ENCODE measurements around the gene NEDD4.
"Not testable (repeated sequence)": the region's sequence is repeated elsewhere in the genome, so short reads cannot be mapped to it uniquely, and the experiment has no call there.

The NEDD4 gene

DNA sequence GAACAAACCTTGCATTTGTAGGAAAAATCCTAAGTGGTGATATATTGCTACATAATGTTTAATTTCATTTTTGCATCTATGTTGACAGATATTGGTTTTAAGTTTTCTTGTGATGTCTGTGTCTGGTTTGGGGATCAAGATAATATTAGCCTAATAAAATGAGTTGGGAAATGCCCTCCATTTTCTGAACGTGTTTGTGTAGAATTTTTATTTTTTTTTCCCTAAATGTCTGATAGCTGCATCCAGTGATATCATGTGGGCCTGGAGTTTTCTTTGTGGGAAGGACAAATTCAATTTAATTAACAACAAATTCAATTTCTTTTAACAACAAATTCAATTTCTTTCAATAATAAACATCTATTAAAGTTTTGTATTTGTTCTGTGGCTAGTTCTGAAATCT is 35.1 kb downstream of the NEDD4 start:
- no peak for DNase-seq (ENCODE audit: low read depth in 2 of 2)

DNA sequence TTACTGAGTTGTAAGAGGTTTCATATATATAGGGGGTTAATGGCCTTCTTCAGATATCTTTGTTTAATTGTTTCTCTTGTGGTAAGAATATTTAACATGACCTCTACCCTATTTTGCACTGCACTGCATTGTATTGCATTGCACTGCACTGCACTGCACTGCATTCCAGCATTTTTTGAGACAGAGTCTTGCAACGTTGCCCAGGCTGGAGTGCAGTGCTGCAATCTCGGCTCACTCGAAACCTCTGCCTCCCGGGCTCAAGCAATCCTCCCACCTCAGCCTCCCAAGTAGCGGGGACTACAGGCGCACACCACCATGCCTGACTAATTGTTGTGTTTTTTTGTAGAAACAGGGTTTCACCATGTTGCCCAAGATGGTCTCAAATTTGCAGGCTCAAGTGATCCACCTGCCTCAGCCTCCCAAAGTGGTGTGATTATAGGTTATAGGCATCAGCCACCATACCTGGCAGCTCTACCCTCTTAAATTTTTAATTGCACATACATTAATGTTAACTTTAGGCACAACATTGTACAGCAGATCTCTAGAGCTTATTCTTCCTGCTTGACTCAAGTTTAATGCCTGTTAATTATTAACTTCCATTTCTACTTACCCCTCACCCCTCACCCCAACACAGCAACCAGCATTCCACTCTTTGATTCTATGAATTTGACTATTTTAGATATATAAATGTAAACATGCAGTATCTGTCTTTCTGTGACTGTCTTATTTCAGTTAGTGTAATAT is 38.4 kb downstream of the NEDD4 start:
- no peak for DNase-seq (ENCODE audit: low read depth in 2 of 2)

DNA sequence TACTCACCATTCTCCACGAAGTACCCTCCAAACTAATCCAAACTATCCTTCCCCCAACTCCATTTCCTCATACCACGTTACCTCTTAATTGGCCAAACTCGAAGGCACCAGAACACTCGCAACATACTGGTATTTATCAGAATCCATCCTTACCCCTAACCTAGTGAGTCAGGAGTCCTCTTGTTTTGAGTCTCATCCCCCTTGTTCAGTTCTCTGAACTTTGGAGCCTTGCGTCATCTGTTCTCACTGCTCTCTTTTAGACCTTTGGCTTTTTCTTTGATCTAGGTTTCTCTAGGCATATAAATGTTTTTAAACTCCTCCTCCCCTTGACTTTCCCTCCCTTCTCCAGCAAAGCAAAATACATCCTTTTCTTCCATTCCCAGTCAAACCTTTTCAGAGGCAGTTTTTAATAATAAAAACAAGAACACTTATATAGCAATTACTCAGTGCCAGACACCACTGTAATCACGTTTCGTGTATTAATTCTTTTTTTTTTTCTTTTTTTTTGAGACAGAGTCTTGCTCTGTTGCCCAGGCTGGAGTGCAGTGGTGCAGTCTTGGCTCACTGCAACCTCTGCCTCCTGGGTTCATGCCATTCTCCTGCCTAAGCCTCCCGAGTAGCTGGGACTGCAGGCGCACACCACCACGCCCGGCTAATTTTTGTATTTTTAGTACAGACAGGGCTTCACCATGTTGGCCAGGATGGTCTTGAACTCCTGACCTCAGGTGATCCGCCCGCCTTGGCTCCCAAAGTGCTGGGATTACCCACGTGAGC is 40.7 kb downstream of the NEDD4 start:
- DNase-seq (ENCODE audit: low read depth in 2 of 2) = not testable (repeated sequence)

GRCh38 chr15:55944606-55945005 is 48.8 kb downstream of the NEDD4 start:
- not testable (repeated sequence) for DNase-seq (ENCODE audit: low read depth in 2 of 2)

GRCh38 chr15:55942332-55942731 is 51.1 kb downstream of the NEDD4 start:
- DNase-seq (ENCODE audit: low read depth in 2 of 2) = no peak

- no peak for DNase-seq (ENCODE audit: low read depth in 2 of 2)
Measured at GRCh38 chr15:55937040-55937439, 56.4 kb downstream of the NEDD4 start.

DNA sequence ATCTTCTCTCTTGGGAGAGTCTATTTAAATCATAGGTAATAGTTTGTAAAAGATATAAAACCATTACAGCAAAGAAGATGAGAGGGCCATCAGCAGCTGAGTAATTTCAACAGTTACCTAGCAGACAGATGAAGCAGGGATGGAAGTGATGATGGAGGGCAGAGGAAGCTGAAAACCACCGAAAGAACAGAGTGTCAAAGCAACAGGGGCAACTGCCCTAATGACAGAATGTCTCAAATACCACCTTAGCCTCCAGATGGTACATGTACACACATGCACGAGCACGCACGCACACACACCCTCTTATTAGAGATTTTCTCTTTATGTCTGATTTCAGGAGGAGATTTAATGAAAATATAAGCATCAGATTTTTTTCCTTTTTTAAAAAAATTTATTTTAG is 64.5 kb downstream of the NEDD4 start:
- no peak for DNase-seq (ENCODE audit: low read depth in 2 of 2)

DNA sequence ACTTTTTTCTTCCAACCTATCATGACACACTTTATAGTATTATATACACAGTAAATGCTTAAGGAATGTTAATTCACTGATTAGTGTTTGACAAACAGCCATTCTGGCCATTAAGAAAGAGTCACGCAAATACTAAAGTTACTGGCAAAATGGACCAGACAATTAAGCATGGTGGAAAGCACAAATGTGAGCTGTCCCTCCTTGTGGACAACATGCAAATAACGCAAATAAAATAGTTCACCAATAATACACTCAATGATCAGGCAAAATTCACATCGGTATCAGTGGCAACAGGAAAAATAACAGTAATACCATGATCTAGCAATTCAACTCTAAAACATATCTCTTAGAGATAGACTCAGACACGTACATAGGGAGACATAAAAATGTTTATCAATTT is 71.7 kb downstream of the NEDD4 start:
- no peak for DNase-seq (ENCODE audit: low read depth in 2 of 2)

DNA sequence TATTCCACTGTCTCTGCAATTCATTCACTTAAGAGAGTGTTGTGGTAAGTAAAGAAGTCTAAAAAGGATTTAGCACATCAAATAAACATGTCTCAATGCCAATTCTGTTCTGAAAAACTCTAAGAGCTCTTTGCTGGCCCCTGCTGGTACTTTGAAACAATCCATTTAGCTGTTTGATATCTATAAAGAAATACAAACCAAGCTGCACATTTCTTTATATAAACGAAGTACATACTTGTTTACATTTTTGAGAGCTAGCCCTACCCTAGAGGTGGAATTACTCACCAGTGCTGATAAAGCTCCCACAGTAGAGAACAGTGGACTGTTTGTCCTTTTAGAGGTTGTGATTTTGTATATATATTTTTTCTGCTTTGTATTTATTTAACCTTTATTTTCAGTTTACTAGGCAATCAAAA is 75.5 kb downstream of the NEDD4 start:
- no peak for DNase-seq (ENCODE audit: low read depth in 2 of 2)

DNA sequence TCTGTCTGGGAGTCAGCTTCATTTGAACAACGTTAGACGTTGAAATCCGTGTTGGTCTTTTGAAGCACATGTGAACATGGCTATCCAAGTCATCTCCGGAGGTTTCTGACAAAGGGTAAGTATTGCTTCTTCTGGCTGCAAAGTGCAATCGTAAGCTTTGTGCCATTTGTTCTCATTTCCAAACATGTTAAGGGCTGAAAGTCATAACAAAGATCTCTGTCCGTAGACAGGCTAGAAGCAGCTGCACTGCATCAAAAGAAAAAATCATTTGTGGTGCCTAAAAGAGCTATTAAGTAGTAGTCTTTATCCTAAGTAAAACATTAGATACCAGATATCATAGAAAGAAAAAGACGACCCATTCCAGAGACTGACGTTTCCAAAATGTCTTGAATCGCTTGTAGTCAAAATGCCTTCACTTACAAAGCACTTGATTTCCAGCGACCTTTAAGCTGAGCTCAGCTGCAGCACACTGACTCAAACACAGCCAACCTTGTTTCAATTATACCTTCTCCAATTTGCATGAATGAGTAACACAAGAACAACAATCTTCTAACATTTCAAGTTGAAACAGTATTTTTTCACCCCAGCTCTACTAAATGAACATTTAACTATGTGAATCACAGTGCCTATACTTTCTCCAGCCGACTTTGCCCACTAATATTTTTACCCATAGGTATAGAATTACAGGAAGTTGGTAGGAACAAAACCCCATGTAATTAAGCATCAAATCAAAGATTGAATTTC is 76.6 kb downstream of the NEDD4 start:
- no peak for DNase-seq (ENCODE audit: low read depth in 2 of 2)

- no peak for DNase-seq (ENCODE audit: low read depth in 2 of 2)
Measured at GRCh38 chr15:55915876-55916567, 77.4 kb downstream of the NEDD4 start.

GRCh38 chr15:55915221-55915620 is 78.2 kb downstream of the NEDD4 start:
- DNase-seq (ENCODE audit: low read depth in 2 of 2) = no peak

DNA sequence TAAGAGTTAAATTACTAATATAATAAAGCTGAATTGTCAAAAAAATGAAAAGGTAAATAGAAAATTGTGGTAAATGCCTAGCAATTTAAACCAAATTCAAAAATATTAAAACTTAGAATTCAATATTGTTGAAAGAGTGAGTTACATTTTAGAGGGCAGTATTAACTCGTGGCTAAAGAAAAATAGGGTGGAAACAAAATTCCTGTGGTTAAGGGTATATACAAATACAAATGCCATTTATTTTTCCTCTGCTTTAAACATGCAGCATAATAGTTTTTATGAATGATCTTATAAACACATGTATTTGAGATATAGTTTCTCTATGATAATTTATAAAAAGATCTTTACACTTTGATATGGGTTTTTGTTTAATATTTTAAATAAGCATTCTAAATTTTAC is 79.0 kb downstream of the NEDD4 start:
- DNase-seq (ENCODE audit: low read depth in 2 of 2) = no peak

DNA sequence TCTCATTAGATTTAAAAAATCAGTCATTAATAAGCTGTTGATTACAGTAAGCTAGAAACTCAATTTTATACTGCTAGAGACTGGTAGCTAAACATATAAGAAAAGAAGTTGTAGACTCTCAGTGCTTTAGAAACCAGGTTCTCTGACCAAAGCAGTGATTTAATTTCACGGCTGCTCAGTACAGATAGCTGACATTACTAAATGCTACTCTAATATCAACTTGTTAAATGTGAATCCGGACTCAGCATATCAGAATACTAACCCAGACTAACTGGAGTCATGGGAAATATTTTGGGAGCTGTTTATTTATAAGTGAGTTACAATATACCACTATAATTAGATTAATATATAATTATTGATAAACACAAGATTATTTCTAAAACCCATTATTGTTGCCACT is 80.4 kb downstream of the NEDD4 start:
- no peak for DNase-seq (ENCODE audit: low read depth in 2 of 2)

GRCh38 chr15:55909036-55909811 is 84.2 kb downstream of the NEDD4 start:
- no peak for DNase-seq (ENCODE audit: low read depth in 2 of 2)

DNA sequence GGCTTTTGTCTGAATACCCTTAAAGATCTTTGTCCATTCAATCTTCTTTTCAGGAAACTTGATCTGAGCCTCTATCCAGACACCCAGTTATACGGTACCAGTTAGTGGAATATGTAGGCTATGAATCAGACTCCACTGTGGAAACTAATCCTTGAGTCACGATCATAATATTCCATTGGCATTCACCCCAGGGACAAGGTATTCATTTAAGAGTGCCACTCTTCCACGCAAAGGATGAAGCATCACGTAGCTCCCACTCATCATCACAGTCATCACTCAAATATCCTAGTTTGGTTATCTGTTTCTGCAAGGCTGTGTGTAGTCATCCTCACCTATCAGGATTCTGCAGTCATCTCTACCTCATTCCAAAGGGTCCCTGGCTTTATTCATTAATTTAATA is 85.6 kb downstream of the NEDD4 start:
- no peak for DNase-seq (ENCODE audit: low read depth in 2 of 2)

DNA sequence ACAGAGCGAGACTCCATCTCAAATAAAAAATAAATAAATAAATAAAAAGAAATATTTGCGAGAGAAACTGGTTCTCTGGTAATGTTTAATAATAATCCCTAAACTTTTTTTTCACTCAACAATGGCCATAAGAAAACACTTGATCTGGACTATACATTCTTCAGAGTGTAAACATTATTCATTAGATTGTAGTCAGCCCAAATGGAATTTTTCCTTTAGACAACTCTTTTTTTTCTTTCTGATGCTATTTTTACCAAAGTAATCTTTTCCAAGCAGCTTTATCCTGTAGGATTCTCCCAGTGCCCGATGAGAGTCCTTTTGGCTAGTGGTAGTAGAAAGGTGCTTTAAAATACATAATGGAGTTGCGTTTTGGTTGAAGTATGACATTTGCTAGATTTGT is 90.4 kb downstream of the NEDD4 start:
- DNase-seq (ENCODE audit: low read depth in 2 of 2) = no peak

DNA sequence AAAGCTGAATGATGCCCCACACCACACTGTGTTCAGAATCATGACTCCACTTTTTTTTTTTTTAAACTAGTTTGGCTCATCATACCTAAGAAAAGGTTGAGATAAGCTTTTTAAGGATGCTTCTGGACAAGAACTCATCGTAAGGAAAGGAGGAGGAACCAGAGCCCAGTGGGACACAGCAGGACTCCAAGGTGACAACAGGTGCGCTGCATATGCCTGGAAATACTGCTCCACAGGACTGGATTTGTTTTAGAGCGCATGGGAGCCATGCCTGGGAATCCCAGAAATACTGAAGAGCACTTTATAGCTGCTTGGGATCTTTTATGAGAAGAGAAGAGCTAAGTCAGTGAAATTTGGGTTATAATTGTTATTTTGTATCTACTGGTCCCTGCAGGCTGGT is 93.4 kb downstream of the NEDD4 start:
- DNase-seq (ENCODE audit: low read depth in 2 of 2) = no peak

GRCh38 chr15:55899537-55899936 is 93.9 kb downstream of the NEDD4 start:
- DNase-seq (ENCODE audit: low read depth in 2 of 2) = no peak

DNA sequence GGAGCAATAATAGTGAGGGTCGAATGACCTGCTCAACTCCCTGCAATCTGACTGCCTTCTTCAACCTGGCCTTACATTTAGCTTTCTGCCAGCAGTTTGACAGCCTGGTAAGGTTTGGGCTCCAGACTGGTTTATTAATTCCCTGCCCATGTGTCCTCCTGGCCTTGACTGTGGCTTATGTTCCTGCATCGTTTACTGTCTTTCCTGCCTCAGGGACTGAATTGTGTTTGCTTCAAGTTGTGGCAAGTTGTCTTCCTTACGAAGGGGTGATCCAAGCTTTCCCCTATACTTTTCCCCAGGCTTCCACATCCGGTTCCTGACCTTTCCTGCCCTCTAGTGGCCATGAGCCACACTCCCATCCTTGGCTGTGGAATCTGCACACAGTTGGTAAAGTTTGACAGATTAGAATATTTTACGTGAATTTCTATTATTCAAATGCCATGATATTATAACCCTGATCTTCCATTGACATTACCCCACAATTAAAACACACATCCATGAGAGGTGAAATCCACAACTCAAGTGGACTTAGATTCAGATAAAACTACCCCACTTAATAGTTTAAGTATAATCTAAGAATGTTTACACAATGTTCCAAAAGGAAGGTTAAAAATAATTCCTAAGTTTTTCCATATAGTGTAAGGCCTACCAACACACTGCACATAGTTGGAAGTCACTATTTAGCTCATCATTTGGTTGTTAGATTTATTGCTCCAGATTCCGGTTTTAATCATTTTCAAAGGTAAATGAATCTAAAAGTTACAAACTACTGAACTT is 95.7 kb downstream of the NEDD4 start:
- DNase-seq (ENCODE audit: low read depth in 2 of 2) = no peak
